GM11168 (cell line): ENCODE measurements around the gene TMEM187.

Experiments
- in situ Hi-C: fragments of 300-500 bp; cut with MboI; formaldehyde crosslinking; loops from one replicate; pipeline ENCODE4 v1.12.0; 2022; ENCODE audit warnings: low sequenced_read_pairs; ENCODE audit not compliant: unreplicated experiment

Gene TMEM187, protein sequence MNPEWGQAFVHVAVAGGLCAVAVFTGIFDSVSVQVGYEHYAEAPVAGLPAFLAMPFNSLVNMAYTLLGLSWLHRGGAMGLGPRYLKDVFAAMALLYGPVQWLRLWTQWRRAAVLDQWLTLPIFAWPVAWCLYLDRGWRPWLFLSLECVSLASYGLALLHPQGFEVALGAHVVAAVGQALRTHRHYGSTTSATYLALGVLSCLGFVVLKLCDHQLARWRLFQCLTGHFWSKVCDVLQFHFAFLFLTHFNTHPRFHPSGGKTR

GRCh38 chrX:153972368-153973126 is at the start of gene TMEM187:
Gene TMEM187 (plus strand): TSS chrX:153972754. CDS start chrX:153982063, 9,309 bp downstream.
- in situ Hi-C loops: no loop called here

- in situ Hi-C loops: no loop called here
These were observed 49.4 kb upstream of the TMEM187 start for GRCh38 chrX:153922932-153923857.

DNA sequence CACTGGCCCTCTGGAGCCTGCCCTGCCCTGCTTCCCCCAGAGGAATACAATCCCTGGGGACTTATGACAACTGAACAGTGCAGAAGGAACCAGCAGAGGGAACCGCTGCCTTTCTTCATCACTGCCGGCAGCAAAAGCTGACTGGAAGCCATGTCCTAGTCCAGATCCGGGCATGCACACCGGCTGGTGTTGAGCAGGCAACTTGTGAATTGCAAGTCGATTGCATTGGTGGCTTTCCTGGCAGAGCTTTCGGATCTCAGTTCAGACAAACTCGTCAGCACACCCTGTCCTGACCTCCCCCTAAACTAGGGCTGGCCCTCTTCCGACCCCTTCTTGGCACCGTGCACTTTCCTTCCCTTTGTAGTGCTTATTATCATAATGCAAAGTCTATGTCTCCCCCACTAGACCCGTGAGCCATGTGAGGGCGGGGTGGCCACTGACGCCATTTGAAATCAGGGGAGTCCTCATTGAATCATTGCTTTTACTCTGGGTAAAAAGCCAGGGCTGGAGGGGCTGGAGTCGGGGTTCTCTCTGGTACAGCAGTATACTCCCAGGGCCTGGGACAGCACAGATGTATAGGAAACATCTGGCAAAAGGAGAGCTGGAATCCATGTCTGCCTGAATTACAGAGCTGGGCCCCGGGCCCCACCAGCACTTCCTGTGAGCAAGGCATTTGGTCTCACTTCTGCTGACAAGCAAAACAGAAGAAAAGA is 48.2 kb upstream of the TMEM187 start:
- in situ Hi-C loops: no loop called here

GRCh38 chrX:153925387-153925738 is 47.2 kb upstream of the TMEM187 start:
- in situ Hi-C loops: no loop called here

- in situ Hi-C loops: no loop called here
These were observed 46.6 kb upstream of the TMEM187 start, which contains the start of gene ARHGAP4 for GRCh38 chrX:153925739-153926551. Gene ARHGAP4 (minus strand): TSS chrX:153926264. CDS start chrX:153926202, 62 bp downstream.

GRCh38 chrX:153926552-153926857 is 46.0 kb upstream of the TMEM187 start:
- in situ Hi-C loops: no loop called here

- in situ Hi-C loops: no loop called here
These were observed 45.5 kb upstream of the TMEM187 start for GRCh38 chrX:153926858-153927671.

DNA sequence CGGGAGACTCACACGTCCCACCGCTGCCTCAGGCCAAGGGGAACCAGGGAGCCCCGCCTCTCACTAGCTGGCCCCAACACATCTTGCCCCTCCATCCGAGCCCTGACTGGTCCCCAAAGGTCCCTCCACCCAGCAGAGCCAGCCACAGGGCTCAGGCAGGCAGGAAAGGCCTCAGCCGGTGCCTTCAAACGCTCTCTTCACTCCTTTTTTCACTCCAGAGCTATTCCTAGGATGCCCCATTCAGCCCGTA is 45.0 kb upstream of the TMEM187 start:
- in situ Hi-C loops: no loop called here

- in situ Hi-C loops: no loop called here
These were observed 44.4 kb upstream of the TMEM187 start for GRCh38 chrX:153927922-153928760.

- in situ Hi-C loops: no loop called here
These were observed 43.7 kb upstream of the TMEM187 start for GRCh38 chrX:153928846-153929245.

- in situ Hi-C loops: no loop called here
These were observed 43.0 kb upstream of the TMEM187 start for GRCh38 chrX:153929576-153929975.

DNA sequence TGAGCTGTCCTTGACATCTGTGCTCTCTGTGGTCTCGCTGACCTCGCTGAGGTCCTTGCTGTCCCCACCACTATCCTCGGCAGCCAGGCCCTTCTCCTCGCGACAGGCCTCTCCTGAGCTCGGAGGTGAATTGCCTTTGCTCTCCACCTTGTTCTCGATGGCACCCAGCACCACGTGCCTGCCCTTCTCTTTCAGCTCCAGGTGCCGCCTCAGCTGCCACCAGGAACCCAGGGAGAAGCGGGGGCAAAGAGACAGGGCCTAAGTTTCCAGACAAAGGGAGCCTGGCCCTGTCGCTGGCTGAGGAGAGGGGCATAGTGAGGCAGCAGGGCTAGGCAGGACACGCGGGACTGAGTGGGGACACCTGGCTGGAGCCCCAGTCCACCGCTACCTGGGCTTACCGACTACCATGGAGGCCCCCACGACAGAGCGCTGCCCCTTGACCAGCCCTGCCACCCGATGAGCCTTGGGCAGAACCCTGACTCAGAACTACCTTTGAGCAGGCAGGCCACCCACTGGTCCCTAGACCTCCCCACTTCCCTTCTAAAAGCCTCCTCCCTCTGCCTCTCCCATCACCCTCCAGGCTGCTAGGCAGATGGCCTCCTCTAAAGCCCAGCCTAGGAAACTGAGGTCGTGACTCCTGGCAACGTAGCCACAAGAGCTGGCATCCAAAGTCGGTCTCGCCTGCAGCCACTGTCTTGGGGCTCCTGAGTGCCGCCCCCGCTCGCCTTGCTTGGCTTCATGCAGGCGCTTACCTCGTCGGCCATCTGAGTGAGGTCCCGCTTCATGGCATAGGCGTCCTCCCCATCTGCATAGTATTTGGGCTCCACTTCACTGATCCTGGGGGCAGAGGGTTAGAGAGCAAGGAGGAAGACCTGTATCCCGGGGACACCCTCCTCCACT is 42.3 kb upstream of the TMEM187 start:
- in situ Hi-C loops: no loop called here

DNA sequence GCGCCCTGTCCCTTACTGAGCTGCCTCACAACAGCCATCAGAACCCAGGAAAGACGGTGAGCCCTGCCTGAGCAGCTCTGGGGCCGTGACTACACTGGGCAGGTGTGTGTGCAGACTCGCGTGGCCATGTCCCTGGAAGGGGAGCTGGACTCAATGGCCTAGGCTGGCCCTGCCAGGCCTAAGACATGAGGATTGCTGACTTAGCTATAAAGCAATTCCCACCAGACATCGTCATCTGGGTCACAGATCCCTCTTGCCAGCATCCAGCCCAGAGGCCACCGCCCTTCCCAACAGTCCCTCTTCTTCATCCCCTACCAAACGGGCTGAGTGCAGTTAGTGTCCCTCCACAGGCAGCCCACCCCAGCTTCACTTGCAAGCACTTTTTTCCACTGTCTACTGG is 41.4 kb upstream of the TMEM187 start:
- in situ Hi-C loops: no loop called here

DNA sequence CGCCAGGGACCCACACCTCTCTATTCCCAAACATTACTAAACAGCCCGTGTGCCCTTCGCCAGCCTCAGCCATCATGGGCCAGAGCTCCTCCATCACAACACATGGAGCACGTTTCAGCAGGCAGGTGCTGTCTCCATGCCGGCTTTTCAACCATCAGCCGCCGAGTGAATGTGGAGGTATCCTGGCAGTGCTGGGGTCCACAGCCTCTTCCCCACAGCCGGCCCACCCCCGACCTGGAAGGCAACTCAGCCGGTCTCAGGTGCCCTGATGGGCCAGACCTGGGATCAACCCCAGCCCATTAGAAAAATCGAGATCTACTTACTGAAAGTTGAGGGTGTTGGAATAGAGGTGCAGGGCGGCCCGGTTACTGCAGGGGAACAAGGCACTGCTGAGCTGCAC is 40.8 kb upstream of the TMEM187 start:
- in situ Hi-C loops: no loop called here

DNA sequence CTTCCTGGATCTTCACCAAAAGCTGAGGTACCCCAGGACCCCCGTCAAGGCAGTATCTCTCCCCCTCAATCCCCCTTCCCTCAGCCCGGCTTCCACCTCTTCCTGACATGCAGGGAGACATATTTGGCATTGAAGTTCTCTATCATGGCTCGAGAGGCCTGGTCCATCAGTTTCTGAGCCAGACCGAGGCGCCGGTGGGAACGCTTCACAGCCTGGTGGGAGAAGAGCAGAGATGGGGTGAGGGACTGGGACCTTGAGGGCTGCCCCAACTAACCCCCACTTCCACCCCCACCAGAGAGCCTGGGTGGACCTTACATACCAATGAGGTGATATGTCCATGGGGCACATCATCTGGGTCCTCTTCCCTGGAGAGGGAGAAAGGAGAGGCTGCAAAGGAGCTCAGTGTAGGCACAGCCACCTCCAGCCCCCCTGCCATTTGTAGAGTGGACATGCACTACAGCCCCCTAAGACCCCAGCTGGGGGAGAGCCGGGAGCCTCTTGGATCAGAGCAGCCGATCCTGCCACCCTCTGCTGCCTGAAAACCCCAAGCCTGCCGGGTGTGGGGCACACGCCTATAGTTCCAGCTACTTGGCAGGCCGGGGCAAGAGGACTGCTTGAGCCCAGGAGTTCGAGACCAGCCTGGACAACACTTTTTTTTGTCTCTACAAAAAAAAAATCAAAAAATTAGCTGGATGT is 40.2 kb upstream of the TMEM187 start:
- in situ Hi-C loops: no loop called here

- in situ Hi-C loops: no loop called here
These were observed 38.8 kb upstream of the TMEM187 start for GRCh38 chrX:153933748-153934147.
